Mesothelial cell of epicardium (in vitro differentiated cells): Measurements from ENCODE around the gene DLGAP3. TPM values are rescaled to one million over a fixed set of nuclear protein-coding genes. Genes with fewer than 3 reads are reported as not detected.

Source experiments
- DNase-seq, 2 experiments: peaks; one replicate each; pipeline ENCODE4 v3.0.0; 2021; ENCODE audit warnings: low spot score in 2 of 2; ENCODE audit not compliant: unreplicated experiment in 2 of 2
- H3K27ac Mint-ChIP-seq: 2 replicates; pipeline ENCODE4 v1.8.0; 2021; ENCODE audit warnings: mixed read lengths
- H3K27me3 Mint-ChIP-seq: 2 replicates; pipeline ENCODE4 v1.8.0; 2021; ENCODE audit warnings: low read depth, mixed read lengths
- H3K36me3 Mint-ChIP-seq: 2 replicates; pipeline ENCODE4 v1.8.0; 2021; ENCODE audit warnings: mixed read lengths
- H3K4me1 Mint-ChIP-seq: 2 replicates; pipeline ENCODE4 v1.8.0; 2021; ENCODE audit warnings: mixed read lengths
- H3K4me3 Mint-ChIP-seq: 2 replicates; pipeline ENCODE4 v1.8.0; 2021; ENCODE audit warnings: mild to moderate bottlenecking, moderate library complexity, mixed read lengths
- H3K9me3 Mint-ChIP-seq: 2 replicates; pipeline ENCODE4 v1.8.0; 2021; ENCODE audit warnings: mixed read lengths
- CTCF ChIP-seq: fragments of 200-600 bp; sonication (generic); IDR thresholded peaks from one replicate; pipeline ENCODE4 v1.5.0; 2021; ENCODE audit warnings: antibody characterized with exemption; ENCODE audit not compliant: unreplicated experiment
- total RNA-seq: library from RNA; stranded (reverse); gene quantifications from 3 replicates; pipeline ENCODE4 v1.2.1, GENCODE V29; 2021

Gene DLGAP3
- total RNA-seq, 1 donor from 2014 or later: 0.27 TPM

GRCh38 chr1:34866762-34867109 is 62.7 kb downstream of the DLGAP3 start:
- DNase-seq: no peak
- H3K27ac Mint-ChIP-seq: no peak overlapping the region
- H3K4me1 Mint-ChIP-seq: no peaks in the 10 kb centered on the region
- no peak for TF ChIP-seq CTCF
- no peaks in the 10 kb centered on the region for H3K9me3 Mint-ChIP-seq
- H3K36me3 Mint-ChIP-seq: no peaks in the 10 kb centered on the region
- peak overlapping the region; percentile 79 for H3K4me3 Mint-ChIP-seq
- peaks cover 58% of the 10 kb centered on the region for H3K27me3 Mint-ChIP-seq

- H3K4me1 Mint-ChIP-seq: no peaks in the 10 kb centered on the region
- H3K27ac Mint-ChIP-seq: no peak overlapping the region
- no peaks in the 10 kb centered on the region for H3K36me3 Mint-ChIP-seq
- peak; percentile 69 to 93 for DNase-seq
- TF ChIP-seq CTCF: peak; percentile 100
- peak overlapping the region; percentile 79 for H3K4me3 Mint-ChIP-seq
- peaks cover 56% of the 10 kb centered on the region for H3K27me3 Mint-ChIP-seq
- H3K9me3 Mint-ChIP-seq: no peaks in the 10 kb centered on the region
These were observed 63.3 kb downstream of the DLGAP3 start for GRCh38 chr1:34865981-34866761.

- H3K4me1 Mint-ChIP-seq: no peaks in the 10 kb centered on the region
- H3K27ac Mint-ChIP-seq: no peak overlapping the region
- H3K36me3 Mint-ChIP-seq: no peaks in the 10 kb centered on the region
- peak overlapping the region; percentile 79 for H3K4me3 Mint-ChIP-seq
- TF ChIP-seq CTCF: no peak
- no peak for DNase-seq
- H3K27me3 Mint-ChIP-seq: peaks cover 53% of the 10 kb centered on the region
- no peaks in the 10 kb centered on the region for H3K9me3 Mint-ChIP-seq
These were observed 63.9 kb downstream of the DLGAP3 start for GRCh38 chr1:34865573-34865972.

GRCh38 chr1:34864759-34865158 is 64.7 kb downstream of the DLGAP3 start:
- Mint-ChIP-seq H3K27me3 (peaks cover 46% of the 10 kb centered on the region), H3K27ac (no peak overlapping the region), H3K9me3 (no peaks in the 10 kb centered on the region), H3K36me3 (no peaks in the 10 kb centered on the region), H3K4me1 (peaks cover 3% of the 10 kb centered on the region), H3K4me3 (peak overlapping the region; percentile 79)
- no peak for DNase-seq
- no peak for TF ChIP-seq CTCF

- Mint-ChIP-seq H3K27ac (no peak overlapping the region), H3K36me3 (no peaks in the 10 kb centered on the region), H3K9me3 (no peaks in the 10 kb centered on the region), H3K4me3 (no peak overlapping the region), H3K27me3 (peaks cover 44% of the 10 kb centered on the region), H3K4me1 (peaks cover 11% of the 10 kb centered on the region)
- no peak for TF ChIP-seq CTCF
- no peak for DNase-seq
These were observed 65.9 kb downstream of the DLGAP3 start for GRCh38 chr1:34863501-34863900.
